LNCaP clone FGC (cell line): ENCODE data around the gene C3orf38.
A peak's percentile ranks its signal among the peaks of the same experiment; 100 is the strongest.

Source experiments
- DNase-seq: peaks from one replicate; pipeline ENCODE4 v3.0.0-alpha.2; 2011; ENCODE audit warnings: low read depth
- H3K4me3 ChIP-seq: 2 replicates; pipeline ENCODE4 v1.5.1; 2011; ENCODE audit warnings: mild to moderate bottlenecking, low read depth, low read length, control low read depth
- CTCF ChIP-seq: IDR thresholded peaks from 2 replicates; pipeline ENCODE4 v1.5.1; 2012; ENCODE audit warnings: mild to moderate bottlenecking; ENCODE audit not compliant: control insufficient read depth, insufficient read depth; ENCODE audit errors: extremely low read depth

C3orf38 gene

DNA sequence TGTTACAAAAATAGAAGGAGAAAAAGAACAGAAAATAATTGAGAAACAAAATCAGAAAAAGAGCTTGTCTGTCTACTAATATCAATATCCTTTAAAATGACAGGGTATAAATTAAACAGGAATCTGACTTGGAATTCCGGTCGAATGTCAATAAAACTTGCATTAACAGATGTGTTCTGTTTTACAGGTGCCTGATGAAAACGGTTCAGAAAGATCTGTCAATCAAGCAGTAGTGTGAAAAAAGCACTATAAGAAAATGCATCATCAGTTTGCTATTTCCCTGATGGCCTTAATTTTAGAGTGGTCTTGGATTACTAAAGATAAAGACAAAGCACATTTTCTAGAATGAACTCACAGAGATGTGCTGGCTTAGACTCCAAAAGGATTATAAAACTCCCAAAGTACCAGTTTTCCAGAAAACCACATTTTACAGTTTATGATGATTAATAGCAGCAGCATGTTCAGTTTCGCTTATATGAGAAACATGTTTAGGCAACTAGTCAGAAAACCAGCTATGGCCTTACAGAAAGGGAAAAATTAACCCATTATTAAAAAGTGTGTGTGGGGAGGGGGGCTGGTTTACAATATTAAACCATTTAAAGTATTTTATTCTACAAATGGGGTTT lies 8.2 kb upstream of the C3orf38 start:
- TF ChIP-seq CTCF, result no peak
- H3K4me3 ChIP-seq, result no peak overlapping the region
- DNase-seq, result no peak

- TF ChIP-seq CTCF, result no peak
- DNase-seq, result no peak
- H3K4me3 ChIP-seq, result no peak overlapping the region
Observed at GRCh38 chr3:88142094-88142624, 7.6 kb upstream of the C3orf38 start.

GRCh38 chr3:88147261-88147660 lies 2.5 kb upstream of the C3orf38 start:
- no peak overlapping the region for H3K4me3 ChIP-seq
- TF ChIP-seq CTCF, result no peak
- no peak for DNase-seq

DNA sequence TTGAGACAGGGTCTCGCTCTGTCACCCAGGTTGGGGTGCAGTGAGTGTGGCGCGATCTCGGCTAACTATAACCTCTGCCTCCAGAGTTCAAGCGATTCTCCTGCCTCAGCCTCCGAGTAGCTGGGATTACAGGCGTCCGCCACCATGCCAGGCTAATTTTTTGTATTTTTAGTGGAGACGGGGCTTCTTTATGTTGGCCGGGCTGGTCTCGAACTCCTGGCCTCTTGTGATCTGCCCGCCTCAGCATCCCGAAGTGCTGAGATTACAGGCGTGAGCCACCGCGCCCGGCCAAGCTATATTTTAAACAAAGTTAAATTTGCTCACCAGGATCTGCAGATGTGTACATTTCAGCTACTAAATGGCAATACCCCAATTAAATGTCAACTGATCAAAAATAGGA lies 1.1 kb upstream of the C3orf38 start:
- no peak for TF ChIP-seq CTCF
- H3K4me3 ChIP-seq, result peak overlapping the region; percentile 84
- DNase-seq, result no peak

DNA sequence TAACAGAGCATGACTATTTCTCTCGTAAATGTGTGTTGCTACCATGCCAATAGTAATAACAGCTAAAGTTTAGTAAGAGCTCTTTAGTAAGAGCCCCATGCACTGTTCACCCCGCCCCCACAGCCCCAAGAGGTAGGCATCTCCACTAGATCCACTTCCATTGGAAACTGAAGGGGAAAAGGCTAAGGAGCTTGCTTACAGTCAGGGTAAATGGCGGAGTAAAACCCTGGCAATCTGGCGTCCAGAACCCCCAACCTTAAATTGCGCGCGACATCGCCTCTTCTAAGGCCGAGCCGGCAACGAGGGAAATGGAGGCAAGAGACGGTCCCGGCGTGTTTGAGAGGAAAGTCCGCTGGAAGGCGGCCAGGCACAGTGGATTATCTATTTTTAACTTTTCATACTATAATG lies 654 bp upstream of the C3orf38 start:
- DNase-seq, result peak; percentile 18
- peak overlapping the region; percentile 84 for H3K4me3 ChIP-seq
- TF ChIP-seq CTCF, result no peak

- TF ChIP-seq CTCF, result no peak
- no peak for DNase-seq
- H3K4me3 ChIP-seq, result peak overlapping the region; percentile 84
Observed at GRCh38 chr3:88150371-88150770, 612 bp downstream of the C3orf38 start.

DNA sequence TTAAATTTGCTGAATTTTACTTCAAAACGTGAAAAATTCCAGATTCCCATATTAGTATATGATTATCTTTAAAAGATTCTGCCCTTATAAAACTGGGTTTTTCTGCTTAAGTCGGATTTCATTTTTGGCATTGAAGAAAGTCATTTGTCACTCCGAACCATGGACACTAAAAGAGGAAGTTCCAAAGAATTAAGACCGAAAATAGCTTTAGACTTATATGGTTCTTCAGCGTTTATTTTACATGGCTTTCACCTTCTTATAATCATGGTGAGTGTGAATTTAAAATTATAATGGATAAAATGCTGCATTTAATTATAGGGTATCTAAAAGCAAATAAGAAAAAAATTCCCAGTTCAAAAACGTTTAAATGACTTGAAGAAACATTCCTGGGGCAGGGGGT lies 1.0 kb downstream of the C3orf38 start:
- H3K4me3 ChIP-seq, result peak overlapping the region; percentile 84
- TF ChIP-seq CTCF, result no peak
- no peak for DNase-seq
